Measurements from ENCODE around the gene STX8.
"Not testable (repeated sequence)": the region's sequence is repeated elsewhere in the genome, so short reads cannot be mapped to it uniquely, and the experiment has no call there.

The STX8 gene

DNA sequence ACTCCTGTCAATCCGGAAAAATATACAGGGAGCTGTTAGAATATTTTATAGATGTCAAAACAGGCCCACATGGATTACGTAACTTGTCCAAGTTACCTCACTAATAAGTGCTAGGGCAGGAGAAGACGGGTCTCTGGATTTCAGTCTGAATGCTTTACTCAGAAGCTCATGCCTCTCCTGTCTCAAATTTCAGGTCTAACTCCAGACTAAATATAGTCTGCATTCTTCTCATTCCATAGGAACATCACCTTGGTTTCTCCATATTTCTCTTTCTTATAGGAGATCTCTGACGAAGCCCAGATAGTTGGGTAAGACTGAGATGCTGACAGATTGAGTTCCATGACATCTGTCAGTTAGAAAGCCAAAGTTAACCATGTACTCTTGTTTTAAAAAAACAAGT lies 174.2 kb downstream of the STX8 start:
- no peak for DNase-seq (ENCODE audit: low read depth, low spot score)

DNA sequence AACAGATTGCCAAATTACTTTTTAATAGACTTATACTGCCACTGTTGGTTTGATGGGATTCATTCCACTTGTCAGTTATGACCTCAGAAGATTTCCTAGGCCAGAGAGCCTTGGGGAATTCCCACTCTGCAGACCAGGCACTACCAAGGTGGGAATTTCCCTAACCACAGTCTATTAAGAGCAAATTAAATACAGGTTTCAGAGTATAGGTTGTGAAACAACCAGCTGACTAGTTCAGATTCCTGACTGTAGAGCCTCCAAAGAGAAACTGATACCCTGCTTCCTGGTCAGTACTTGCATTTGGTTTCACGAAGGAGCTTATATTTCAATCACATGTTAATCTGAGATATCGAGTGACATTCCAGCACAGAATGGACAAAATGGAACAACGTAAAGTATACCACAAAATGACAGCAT lies 186.5 kb downstream of the STX8 start:
- DNase-seq (ENCODE audit: low read depth, low spot score): no peak

DNA sequence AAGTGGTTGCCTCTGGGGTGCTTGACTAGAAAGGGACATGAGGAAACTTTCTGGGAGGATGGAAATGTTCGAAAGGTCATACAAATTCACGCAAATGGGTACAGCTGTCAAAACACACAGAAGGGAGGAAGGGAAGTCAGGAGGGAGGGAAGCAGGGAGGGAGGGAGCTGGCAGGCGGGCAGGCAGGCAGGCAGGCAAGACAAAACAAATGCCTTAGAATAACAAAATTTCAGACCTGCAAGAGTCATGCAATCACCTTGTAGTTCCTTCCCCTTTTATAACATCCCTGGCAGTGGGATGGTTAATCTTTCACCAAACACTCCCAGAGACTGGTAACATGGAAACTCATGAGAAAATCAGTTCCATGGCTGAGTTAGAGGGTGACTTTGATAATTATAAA lies 189.2 kb downstream of the STX8 start:
- no peak for DNase-seq (ENCODE audit: low read depth, low spot score)

DNA sequence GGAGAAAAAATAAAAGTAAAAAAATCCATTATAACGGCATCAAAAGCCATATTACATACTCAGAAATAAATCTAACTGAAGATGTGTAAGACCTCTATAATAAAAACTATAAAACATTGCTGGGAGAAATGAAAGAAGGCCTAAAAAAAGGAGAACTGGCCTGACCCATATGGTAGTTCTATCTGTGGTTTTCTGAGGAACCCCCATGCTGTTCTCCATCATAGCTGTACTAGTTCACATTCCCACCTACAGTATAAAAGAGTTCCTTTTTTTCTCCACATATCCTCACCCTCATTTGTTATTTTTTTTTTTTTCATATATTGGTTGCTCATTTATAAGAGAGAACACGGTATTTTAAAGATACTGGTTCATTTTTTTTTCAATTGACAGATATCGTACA lies 191.8 kb downstream of the STX8 start:
- no peak for DNase-seq (ENCODE audit: low read depth, low spot score)

DNA sequence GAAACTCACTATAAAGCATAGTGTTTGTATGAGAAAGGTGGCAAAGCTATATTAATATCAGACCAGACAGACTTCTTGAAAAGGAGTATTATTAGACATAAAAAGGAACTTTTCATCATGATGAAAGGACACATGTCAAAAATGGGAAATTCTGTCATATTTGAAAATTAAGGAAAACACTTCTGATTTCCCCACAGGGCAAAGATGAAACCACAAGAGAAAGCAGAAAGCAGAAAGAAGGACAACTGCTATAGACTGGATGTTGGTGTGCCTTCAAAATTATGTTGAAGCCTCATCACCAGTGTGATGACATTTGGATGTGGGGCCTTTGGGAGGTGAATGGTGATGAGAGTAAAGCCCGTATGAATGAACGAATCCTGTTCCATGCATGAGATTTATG lies 193.0 kb downstream of the STX8 start:
- DNase-seq (ENCODE audit: low read depth, low spot score): no peak

DNA sequence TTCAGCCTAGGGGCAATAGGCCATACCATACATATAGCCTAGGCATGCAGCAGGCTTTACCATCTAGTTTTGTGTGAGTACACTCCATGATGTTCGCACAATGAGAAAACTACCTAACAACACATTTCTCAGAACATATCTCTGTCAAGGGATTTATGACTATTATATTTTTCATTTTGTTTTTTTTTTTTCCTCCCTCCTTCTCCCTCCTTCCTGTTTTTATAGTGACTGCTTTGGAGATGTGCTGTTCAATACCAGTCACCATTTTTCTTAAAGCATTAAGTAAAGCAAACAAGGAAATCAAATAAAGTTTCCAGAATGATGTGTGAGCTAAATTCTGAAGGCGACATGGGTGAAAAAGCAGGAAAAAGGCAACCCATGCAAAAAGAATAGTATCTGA lies 194.6 kb downstream of the STX8 start:
- no peak for DNase-seq (ENCODE audit: low read depth, low spot score)

DNA sequence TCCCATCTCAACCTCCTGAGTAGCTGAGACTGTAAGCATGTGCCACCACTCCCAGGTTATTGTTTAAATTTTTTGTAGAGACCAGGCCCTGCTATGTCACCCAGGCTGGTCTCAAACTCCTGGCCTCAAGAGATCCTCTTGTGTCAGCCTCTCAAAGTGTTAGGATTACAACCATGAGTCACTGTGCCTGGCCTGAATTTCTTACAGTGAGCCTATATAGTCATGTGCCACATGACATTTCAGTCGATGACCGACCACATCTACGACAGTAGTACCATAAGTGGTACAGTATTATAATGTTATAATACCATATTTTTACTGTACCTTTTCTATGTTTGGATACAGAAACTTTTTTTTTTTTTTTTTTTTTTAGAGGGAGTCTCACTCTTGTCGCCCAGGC lies 195.3 kb downstream of the STX8 start:
- no peak for DNase-seq (ENCODE audit: low read depth, low spot score)

DNA sequence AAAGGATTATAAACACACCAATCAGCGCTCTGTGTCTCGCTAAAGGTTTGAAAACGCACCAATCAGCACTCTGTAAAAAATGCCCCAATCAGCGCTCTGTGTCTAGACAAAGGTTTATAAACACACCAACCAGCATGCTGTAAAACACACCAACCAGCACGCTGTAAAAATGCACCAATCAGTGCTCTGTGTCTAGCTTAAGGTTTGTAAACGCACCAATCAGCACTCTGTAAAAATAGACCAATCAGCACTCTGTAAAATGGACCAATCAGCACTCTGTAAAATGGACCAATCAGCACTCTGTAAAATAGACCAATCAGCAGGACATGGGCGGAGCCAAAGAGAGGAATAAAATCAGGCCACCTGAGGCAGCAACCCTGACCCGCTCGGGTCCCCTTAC lies 199.4 kb downstream of the STX8 start:
- DNase-seq (ENCODE audit: low read depth, low spot score): not testable (repeated sequence)

DNA sequence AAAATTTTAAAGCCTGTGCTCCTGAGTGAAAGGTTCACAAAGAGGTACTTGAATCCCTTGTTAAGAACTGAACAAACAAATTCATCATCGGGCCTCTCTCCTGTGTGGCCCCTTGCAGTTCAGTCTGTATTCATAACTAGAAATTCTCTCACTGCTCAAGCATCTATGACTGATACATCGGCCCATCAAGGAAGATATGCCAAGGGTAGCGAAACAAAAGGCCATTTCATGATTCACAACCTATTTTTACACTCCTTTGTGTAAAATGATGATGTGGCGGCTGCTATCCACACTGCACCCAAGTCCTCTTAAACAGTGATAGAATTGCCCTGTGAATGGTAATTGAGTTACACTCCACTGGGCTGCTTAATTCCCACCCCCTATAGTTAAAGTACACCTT lies 204.6 kb downstream of the STX8 start:
- no peak for DNase-seq (ENCODE audit: low read depth, low spot score)

DNA sequence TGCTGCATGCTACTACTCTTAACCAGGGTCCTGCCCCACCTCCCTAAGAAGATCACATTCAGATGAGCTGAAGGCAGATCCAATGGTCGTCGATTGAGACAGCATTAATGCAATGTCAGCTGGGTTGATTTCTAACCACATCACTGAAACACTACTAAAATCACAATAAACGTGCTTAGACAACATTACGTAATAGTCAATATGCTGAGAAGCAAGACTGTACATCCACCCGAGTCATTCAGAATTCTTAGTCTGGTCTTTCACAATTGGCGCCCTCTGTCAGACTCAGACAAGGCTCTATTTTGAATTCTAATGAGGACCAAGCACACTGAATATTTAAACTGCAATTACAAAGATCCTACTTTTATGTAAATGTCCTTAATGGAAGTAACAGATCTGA lies 205.2 kb downstream of the STX8 start:
- no peak for DNase-seq (ENCODE audit: low read depth, low spot score)

DNA sequence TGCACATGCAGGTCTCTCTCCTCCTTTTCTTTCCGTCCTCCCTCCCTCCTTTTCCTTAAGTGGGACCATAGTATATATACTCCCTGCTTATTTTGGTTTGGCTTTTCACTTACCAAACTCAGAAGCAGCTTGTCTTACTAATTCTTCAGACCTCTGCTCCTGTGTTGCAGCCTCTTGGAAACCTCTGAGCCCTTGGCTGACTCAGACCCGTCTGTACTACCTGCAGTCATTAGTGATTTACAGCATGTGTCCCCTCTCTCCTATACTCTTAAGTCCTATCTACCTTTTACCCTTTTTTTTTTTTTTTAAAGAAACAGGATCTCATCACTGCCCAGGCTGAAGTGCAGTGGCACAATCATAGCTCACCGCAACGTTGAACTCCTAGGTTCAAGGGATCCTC lies 207.0 kb downstream of the STX8 start:
- no peak for DNase-seq (ENCODE audit: low read depth, low spot score)

DNA sequence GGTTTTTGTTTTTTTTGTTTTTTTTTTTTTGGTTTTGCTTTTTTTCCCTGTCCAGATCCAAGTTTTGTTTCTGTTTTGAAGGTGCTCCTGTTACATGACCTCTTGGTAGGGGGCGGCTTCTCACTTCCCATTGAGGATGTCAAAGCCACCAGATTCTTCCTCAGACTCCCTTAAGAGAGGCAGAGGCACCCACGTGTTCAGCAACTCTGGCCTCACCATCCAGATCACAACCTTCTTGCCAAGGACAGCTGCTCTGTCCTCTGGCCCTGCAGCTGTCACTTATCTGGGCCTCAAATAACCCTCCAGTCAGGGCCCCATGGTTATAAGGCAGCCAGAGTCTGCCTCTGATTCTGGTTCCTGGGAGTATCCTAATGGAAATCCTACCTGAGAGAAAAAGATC lies 208.5 kb downstream of the STX8 start:
- no peak for DNase-seq (ENCODE audit: low read depth, low spot score)

DNA sequence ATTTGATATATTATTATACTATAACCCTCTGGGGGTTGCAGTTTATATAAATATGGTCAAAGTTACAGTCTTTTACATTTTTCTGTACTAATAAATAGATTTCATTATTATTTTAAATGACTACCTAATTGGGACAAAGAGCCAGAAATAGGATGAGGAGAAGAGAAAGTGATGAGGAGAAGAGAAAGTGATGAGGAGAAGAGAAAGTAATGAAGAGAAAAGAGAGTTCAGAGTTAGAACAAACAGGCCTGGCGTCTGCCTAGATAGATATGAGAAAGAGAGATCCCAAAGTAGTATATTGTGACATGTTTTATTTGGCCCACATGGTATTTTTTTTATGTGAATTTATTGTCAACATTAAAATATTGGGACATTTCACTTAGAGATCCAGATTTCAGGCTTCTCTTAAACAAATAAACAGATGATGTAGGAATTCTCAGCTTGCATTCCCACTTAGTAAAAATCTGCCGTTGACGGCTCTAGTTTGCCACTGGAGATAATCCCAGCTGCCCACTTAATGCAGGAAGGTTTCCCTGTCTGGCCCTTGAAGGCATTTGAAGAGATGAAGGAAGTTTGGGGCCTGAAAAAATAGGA lies 210.7 kb downstream of the STX8 start:
- no peak for DNase-seq (ENCODE audit: low read depth, low spot score)

DNA sequence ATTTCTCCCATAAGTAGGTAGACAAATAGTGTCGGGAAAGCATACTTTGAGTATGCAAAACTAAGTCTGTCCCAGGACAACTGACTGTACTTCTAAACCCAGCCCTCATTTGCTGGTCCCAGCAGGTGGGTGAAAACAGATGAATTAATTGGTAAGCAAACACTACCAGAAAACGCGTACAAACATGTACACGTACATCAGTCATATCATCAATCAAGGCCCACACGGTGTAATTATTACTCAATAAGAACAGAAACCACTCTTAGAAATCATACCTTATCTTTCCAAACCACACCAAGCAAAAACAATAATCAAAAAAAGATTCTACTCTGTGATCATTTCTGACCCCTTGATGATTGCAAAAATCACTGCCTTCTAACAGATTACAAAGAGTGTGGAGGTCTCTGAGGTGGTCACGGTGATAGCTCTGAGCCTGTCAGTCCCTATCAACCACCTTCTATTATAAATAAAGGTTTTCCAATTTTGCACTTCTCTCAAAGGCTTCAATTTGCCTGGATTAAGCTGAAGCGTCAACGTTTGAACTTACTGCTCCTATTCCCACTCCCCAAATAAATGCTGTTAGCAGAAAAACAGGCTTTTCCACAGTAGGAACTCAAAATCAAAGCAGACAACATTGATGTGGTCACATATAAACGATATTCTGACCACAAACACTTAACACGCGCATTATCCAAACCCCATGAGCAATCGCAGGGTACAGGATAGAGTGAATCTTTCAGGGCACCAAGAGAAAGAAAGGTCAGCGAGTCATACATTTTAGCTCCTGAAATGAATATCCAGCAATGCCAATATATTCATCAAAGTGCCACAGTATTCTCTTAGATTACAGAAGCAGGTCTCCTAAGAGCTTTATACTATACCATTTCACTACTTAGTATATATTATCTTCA lies 211.9 kb downstream of the STX8 start:
- no peak for DNase-seq (ENCODE audit: low read depth, low spot score)

DNA sequence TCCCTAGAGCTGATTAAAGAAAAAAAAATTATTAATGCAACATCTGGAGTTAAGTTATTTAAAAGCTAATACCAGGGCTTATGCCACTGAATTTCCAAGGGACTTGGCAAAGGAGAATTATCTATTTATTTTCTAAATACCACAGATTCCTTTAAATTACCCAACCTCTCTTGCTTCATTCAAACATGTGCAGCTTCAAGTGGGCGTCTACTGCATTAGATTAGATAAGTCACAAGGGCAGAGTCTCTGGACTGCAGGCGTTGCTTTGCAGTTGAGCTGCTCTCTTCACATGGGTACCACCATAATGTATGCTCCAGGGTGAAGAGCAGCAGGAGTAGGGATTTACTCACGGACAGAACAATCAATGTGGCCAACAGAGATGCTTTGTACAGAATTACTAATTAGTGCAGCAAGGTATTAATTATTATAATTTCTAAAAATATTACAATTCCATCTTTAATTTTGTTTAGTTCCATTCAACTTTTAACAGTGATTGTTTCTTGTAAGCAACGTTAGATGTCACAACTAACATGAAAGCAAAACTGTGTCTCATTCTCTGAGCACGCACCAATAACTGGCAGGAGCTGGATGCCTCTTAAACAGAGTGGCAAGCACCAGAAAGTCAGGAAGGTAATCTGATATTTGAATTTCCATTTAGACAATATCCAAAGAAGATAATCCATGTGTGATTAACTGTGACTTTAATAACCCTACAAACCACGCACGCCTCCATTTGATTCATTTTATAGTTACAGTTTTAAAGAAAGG lies 214.2 kb downstream of the STX8 start:
- no peak for DNase-seq (ENCODE audit: low read depth, low spot score)

DNA sequence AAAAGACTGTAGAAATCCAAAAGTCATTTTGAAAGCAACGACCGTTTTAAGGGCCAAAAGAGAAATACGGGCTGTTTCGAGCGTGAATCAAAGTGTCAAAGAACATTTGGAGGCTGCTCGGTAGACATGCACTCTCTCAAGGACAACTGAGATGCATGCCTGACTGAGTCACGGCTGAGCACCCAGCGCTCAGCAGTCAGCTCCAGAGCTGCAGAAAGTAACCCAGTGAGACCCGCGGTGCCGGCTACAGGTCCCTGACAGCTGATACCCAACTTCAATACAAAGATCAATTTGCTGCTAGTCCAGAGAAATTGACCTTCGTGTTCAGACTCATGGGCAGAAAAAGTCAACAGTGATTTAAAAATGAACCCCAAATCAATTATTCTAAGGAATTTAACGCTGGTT lies 214.9 kb downstream of the STX8 start:
- DNase-seq (ENCODE audit: low read depth, low spot score): no peak

DNA sequence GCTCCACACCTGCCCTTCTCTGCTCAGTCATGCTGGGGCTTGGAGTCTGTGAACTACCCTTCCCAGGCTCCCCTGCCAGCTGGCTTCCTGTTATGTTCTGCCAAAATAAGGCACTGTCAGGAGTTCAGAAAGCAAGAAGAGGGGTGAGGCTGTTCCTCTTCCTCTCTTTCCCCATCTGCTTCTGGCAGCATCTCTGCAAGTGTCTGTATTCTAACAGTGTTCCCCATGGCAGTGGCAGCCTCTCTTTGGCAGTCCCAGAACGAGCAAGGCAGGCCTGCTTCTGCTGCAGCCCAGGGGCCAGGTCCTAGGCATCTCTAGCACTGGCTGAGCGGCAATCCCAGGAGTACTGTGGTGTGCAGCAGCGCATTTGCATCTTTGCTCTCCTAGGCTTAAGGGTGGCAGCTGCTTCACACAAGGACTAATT lies 219.1 kb downstream of the STX8 start:
- no peak for DNase-seq (ENCODE audit: low read depth, low spot score)

DNA sequence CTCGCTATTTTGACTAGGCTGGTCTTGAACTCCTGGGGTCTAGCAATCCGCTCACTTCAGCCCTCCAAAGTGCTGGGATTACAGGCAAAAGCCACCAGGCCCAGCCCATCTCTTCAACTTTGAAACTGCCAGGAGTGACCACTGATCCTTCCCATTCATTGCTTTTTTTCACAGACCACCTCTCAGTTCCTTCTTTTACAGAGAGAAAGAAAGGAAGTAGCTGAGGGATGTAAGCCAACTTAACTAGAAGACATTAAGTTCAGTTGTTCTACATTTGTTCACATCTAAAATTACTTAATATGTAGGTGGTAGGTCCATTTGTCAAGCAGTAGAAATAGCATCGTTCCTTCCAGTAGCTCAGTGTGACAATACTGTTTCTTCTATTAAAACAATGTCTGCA lies 219.8 kb downstream of the STX8 start:
- no peak for DNase-seq (ENCODE audit: low read depth, low spot score)

DNA sequence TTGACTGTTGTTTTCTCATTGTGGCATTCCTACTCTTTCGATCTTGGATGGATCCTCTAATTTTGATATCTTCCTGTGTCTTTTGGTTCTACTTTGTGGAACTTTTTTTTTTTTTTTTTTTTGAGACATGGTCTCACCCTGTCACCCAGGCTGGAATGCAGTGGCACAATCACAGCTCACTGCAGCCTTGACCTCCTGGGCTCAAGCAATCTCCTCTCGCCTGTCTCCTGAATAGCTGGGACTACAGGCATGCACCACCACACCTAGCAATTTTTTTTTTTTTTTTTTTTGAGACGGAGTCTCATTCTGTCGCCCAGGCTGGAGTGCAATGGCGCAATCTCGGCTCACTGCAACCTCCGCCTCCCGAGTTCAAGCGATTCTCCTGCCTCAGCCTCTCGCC lies 220.4 kb downstream of the STX8 start:
- DNase-seq (ENCODE audit: low read depth, low spot score): not testable (repeated sequence)

DNA sequence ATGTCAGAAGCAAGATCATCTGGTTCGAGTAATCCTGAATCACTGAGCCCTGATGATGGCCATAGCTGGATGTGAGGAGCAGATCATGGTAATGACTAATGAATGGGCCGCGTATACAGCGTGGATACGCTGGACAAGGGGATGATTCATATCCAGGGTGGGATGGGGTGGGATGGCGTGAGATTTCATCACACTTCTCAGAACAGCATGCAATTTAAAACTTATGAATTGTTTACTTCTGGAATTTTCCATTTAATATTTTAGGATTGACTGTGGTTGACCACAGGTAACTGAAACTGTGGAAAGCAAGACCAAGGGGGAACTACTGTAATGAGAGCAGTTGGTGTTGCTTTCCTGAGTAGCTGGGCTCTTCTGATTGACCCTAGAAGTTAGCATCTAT lies 225.5 kb downstream of the STX8 start:
- no peak for DNase-seq (ENCODE audit: low read depth, low spot score)

DNA sequence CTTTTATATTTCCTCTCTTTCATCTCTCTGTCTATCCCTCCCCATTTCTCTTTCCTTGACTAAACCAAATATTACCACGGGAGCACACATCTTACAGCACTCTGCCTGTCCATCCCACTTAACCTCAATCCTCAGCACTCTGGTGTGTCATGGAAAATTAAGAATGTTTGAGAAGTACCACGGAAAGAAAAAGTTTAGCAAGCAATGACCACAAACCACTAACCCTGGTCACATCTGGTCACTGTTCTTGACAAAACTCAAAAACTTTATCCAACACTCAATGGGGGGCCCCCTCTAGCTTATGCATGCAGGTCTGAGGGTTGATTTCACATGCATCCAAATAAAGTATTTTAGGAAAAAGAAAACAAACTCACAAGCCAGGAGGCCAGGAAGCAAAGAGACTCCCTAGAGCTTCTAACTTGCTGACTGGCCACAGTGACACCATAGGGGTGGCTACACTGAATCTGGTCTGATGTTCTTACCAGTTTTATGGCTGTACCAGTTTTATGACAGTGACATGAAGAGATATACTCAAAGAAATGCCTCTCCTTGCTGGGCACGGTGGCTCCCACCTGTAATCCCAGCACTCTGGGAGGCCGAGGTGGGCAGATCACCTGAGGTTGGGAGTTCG lies 229.2 kb downstream of the STX8 start:
- DNase-seq (ENCODE audit: low read depth, low spot score): no peak

DNA sequence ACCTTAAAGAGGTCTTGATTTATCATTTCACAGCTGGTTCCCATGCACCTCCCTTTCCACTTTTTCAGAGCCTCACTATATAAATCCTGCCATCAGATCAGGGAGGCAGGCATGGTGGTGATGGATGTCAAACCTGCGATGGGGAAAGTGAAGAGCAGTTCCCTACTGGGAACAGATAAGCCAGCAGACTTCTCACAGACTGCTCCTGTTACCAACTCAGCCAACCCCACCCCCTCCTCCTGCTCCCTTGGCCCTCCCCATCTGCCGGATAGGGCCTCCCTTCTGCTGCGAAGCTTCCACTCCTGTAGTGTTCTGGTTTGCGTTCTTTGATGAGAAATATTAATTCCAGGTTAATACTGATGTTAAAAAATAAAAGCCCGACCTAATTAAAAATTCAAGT lies 232.1 kb downstream of the STX8 start:
- DNase-seq (ENCODE audit: low read depth, low spot score): no peak

All from activated naive CD8-positive, alpha-beta T cell treated with anti-CD3 and anti-CD28 coated beads, Interleukin-2, amount 50 U/mL, for 16 hours (primary cell).